Superior temporal gyrus (tissue), 1 donor: ENCODE data around the gene ANKRD27.

Source experiments
- DNase-seq: peaks from one replicate; pipeline ENCODE4 v3.0.0-alpha.2; 2016; ENCODE audit errors: extremely low spot score

Gene ANKRD27

DNA sequence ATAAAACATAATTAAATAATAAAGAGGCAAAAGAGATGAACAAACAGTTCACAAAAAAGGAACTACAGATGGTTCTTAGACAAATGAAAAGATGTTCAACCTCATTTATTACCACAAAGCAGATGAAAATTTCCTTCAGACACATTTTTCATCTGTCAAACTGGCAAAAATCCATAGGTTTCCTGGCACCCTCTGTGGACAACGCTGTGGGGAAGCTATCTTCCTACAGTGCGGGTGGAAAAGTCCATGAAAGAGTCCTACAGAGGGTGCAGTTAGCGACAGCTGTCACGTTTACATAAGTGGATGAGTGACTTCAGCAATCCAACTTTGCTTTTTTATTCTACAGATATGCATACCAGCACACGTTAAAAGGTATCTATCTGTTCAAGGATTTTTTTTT, 124.3 kb downstream of the ANKRD27 start:
- peak; percentile 57 for DNase-seq
